ENCODE measurements around the gene NTN3.

The NTN3 gene

DNA sequence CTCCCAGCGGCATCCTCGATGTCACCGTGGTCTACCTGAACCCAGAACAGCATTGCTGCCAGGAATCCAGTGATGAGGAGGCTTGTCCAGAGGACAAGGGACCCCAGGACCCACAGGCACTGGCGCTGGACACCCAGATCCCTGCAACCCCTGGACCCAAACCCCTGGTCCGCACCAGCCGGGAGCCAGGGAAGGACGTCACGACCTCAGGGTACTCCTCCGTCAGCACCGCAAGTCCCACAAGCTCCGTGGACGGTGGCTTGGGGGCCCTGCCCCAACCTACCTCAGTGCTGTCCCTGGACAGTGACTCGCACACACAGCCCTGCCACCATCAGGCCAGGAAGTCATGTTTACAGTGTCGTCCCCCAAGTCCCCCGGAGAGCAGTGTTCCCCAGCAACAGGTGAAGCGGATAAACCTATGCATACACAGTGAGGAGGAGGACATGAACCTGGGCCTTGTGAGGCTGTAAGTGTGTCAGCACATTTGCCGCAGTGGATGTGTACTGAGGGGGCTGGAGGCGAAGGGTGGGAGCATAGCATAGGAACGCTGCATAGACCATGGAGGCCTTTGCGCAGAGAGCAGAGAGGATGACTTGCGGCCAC is 14.4 kb upstream of the NTN3 start:
- H3K27ac Mint-ChIP-seq: peak overlapping the region; percentile 48
- H3K4me3 Mint-ChIP-seq: no peak overlapping the region

DNA sequence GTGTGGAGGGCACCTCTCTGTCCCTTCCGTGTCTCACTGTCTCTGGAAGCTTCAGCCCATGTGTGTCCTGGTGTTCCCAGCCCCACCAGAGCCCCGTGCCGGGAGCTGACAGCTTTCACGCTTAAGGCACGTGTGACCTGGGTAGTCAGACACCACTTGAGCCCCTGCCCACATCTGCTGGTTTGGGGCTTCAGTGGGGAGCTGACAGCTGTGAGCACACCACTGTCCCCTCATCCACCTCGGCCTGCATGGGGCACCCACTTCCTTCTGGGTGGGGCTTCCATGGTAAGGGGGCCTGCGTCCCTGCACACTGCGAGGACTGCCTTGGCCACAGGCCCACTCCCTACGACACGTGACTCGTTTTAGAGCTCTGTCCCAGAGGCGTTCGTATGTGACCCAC is 13.8 kb upstream of the NTN3 start:
- peak overlapping the region; percentile 57 for H3K27ac Mint-ChIP-seq
- peaks cover 2% of the 10 kb centered on the region for H3K27me3 Mint-ChIP-seq (ENCODE audit: low read depth, poor library complexity)
- no peak overlapping the region for H3K4me3 Mint-ChIP-seq
- TF ChIP-seq, protein P1, sequence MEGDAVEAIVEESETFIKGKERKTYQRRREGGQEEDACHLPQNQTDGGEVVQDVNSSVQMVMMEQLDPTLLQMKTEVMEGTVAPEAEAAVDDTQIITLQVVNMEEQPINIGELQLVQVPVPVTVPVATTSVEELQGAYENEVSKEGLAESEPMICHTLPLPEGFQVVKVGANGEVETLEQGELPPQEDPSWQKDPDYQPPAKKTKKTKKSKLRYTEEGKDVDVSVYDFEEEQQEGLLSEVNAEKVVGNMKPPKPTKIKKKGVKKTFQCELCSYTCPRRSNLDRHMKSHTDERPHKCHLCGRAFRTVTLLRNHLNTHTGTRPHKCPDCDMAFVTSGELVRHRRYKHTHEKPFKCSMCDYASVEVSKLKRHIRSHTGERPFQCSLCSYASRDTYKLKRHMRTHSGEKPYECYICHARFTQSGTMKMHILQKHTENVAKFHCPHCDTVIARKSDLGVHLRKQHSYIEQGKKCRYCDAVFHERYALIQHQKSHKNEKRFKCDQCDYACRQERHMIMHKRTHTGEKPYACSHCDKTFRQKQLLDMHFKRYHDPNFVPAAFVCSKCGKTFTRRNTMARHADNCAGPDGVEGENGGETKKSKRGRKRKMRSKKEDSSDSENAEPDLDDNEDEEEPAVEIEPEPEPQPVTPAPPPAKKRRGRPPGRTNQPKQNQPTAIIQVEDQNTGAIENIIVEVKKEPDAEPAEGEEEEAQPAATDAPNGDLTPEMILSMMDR (IDR thresholded peaks at IDR 0.05): no peak
- no peak for DNase-seq
- H3K9me3 Mint-ChIP-seq: no peaks in the 10 kb centered on the region
- peaks cover 23% of the 10 kb centered on the region for H3K4me1 Mint-ChIP-seq
- H3K36me3 Mint-ChIP-seq (ENCODE audit: low read depth): peaks cover 31% of the 10 kb centered on the region

More for the DNA sequence above, 14.4 kb upstream of the NTN3 start:
- H3K4me1 Mint-ChIP-seq: peaks cover 23% of the 10 kb centered on the region
- no peak for DNase-seq
- no peaks in the 10 kb centered on the region for H3K9me3 Mint-ChIP-seq
- peaks cover 2% of the 10 kb centered on the region for H3K27me3 Mint-ChIP-seq (ENCODE audit: low read depth, poor library complexity)
- TF ChIP-seq, protein P1 (IDR thresholded peaks at IDR 0.05): no peak
- H3K36me3 Mint-ChIP-seq (ENCODE audit: low read depth): peaks cover 37% of the 10 kb centered on the region

DNA sequence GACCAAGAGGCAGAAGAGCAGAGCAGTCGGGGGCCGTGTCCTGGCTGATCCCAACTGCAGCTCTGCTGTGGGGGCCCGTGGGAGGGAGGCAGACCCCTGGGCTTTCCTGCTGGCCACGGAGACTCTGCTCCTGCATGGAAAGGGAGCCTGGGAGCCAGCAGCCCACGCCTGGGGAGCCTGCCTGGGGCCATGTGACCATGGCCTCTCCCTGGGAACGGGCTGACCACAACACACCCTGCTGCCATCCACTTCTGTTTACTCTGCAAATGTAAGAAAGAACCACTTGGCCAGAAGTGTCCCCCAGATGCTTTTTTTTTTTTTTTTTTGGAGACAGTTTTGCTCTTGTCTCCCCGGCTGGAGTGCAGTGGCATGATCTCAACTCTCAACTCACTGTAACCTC is 13.2 kb upstream of the NTN3 start:
- TF ChIP-seq, protein P1 (IDR thresholded peaks at IDR 0.05): no peak

DNA sequence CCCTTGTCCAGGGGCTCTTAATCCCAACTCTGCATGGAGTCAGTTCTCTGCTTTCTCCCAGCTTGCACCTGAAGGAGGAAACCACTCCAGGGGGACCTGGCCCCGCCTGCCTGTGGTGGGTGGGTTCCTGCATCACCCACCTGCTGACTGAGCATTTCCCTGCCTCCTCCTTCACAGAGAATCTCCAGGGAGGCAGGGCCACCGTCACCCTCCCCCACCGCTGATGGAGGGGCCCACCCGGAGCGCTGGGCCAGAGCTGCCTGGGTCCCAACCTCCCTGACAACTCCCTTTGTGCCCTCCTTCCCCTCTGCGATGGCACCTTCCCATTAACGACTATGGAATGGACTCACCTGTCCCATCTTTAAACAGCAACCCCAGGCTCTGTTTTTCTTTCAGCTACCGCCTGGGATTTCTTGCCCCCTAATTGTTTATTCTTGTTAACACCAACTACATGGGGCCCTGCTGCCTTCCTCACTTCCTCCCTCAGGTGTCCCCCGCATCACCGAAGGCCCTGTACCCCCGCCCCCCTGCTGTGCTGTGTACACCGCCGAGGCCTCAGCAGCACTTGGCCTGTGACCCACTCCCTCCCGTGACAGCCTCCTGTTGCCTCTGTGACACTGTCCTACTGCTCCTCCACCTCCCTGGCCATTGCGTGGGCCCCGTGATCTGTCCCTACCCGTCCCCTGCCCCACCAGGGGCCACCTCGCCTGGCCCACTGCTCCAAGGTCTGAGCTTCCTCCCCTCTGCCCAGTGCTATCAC is 12.0 kb upstream of the NTN3 start:
- Mint-ChIP-seq H3K9me3 (no peaks in the 10 kb centered on the region), H3K27me3 (ENCODE audit: low read depth, poor library complexity) (peaks cover 2% of the 10 kb centered on the region), H3K4me3 (peak overlapping the region; percentile 88), H3K27ac (no peak overlapping the region), H3K4me1 (peaks cover 16% of the 10 kb centered on the region), H3K36me3 (ENCODE audit: low read depth) (peaks cover 18% of the 10 kb centered on the region)
- TF ChIP-seq, protein P1 (IDR thresholded peaks at IDR 0.05): no peak
- no peak for DNase-seq

More for the DNA sequence above, 13.2 kb upstream of the NTN3 start:
- H3K4me1 Mint-ChIP-seq: peaks cover 23% of the 10 kb centered on the region
- no peak for DNase-seq
- peaks cover 2% of the 10 kb centered on the region for H3K27me3 Mint-ChIP-seq (ENCODE audit: low read depth, poor library complexity)
- no peak overlapping the region for H3K4me3 Mint-ChIP-seq
- no peaks in the 10 kb centered on the region for H3K9me3 Mint-ChIP-seq
- H3K36me3 Mint-ChIP-seq (ENCODE audit: low read depth): peaks cover 24% of the 10 kb centered on the region
- no peak overlapping the region for H3K27ac Mint-ChIP-seq

DNA sequence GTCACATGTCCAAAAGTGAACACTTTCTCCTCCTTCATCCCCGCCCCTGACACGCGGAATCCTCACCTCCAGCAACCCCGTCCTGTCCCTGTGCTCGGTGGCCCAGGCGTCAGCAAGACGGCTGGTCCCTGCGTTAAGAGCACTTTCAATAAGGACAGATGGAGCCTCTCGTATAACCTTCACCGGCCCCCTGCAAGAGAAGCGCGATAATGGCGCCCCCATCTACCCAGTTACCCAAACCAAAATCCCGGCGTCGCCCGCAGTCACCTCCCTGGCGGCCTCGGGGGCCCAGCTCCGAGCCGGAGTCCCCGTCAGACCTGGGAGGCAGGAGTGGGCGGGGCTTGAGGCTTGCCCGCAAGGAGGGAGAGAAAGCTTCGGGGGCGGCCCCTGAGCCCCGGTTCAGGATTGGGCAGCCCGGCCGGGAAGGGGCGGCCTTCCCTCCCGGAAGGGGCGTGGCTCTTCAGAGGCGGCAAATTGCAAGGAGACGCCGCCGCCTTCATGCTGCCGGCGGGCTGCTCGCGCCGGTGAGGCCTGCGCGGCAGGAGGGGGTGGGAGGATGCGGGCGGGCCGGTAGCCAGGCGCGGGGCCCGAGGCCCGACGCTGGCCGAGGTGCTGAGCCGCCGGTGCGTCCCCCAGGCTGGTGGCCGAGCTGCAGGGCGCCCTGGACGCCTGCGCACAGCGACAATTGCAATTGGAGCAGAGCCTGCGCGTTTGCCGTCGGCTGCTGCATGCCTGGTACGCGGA is 11.3 kb upstream of the NTN3 start, which contains the start of gene TEDC2:
TEDC2 (plus strand) TSS at position 463 of the 744 bp plus-strand sequence; CDS start at position 499, 36 bp downstream.
- peaks cover 18% of the 10 kb centered on the region for H3K36me3 Mint-ChIP-seq (ENCODE audit: low read depth)
- H3K27me3 Mint-ChIP-seq (ENCODE audit: low read depth, poor library complexity): peaks cover 2% of the 10 kb centered on the region
- peak within 1 kb of the TSS; percentile 88 for H3K4me3 Mint-ChIP-seq
- peaks cover 16% of the 10 kb centered on the region for H3K4me1 Mint-ChIP-seq
- peak; percentile 99 for DNase-seq
- TF ChIP-seq, protein P1 (IDR thresholded peaks at IDR 0.05): no peak
- peak within 1 kb of the TSS; percentile 51 for H3K27ac Mint-ChIP-seq
- H3K9me3 Mint-ChIP-seq: no peaks in the 10 kb centered on the region

Measured in nephron progenitor cell (in vitro differentiated cells).